ENCODE data around the gene NFS1.

NFS1 gene

DNA sequence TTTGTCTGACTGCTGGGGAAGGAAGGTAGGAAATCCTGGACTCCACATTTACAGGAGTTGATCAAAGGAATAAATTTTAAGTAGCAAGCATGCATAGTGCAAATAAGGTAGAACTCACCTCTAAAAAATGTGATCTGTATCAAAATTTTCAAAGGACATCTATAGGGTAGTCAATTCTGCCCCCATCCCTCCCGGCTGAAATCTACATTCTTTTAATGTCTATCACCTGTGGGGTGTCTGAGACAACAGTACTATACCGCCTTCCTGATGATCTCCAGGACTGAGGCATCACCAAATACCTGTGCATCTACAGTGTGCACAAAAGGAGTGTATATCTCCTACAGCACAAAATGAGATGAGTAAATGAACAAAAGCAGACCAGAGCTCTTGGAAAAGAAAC lies 54.3 kb downstream of the NFS1 start:
- Histone ChIP-seq H3K9ac (no peak overlapping the region), H3K36me3 (ENCODE audit: control insufficient read depth, insufficient read depth, low read length) (no peaks in the 10 kb centered on the region), H3K4me3 (ENCODE audit: low read depth, low read length) (no peak overlapping the region), H2AFZ (no peak overlapping the region), H3K9me3 (ENCODE audit: control insufficient read depth, low read length) (no peaks in the 10 kb centered on the region), H3K4me1 (no peaks in the 10 kb centered on the region), H3K27ac (no peak overlapping the region), H3K79me2 (peaks cover 40% of the 10 kb centered on the region), H3K4me2 (ENCODE audit: low read length) (no peak overlapping the region), H3K27me3 (ENCODE audit: control insufficient read depth, insufficient read depth, low read length) (no peaks in the 10 kb centered on the region)
- TF ChIP-seq, protein P1, sequence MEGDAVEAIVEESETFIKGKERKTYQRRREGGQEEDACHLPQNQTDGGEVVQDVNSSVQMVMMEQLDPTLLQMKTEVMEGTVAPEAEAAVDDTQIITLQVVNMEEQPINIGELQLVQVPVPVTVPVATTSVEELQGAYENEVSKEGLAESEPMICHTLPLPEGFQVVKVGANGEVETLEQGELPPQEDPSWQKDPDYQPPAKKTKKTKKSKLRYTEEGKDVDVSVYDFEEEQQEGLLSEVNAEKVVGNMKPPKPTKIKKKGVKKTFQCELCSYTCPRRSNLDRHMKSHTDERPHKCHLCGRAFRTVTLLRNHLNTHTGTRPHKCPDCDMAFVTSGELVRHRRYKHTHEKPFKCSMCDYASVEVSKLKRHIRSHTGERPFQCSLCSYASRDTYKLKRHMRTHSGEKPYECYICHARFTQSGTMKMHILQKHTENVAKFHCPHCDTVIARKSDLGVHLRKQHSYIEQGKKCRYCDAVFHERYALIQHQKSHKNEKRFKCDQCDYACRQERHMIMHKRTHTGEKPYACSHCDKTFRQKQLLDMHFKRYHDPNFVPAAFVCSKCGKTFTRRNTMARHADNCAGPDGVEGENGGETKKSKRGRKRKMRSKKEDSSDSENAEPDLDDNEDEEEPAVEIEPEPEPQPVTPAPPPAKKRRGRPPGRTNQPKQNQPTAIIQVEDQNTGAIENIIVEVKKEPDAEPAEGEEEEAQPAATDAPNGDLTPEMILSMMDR (IDR thresholded peaks at IDR 0.05), result no peak

DNA sequence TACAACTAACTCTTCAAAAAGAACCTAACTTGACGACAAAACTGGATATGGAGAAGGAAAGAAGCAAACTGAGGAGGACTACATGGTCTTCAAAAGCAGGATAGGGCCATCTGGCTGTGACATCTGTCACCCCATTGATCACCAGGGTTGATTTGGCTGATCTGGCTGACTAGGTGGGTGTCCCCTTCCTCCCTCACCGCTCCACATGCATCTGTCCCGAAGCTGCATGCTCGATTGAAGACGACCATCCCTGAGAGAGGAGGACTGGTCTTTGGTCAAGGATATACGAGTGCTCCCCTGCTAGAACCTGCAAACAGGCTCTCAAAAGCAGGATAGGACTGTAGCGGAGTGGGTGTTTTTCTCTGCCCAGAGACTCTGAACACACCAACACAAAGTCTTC lies 56.1 kb downstream of the NFS1 start:
- Histone ChIP-seq H3K9ac (no peak overlapping the region), H3K36me3 (ENCODE audit: control insufficient read depth, insufficient read depth, low read length) (no peaks in the 10 kb centered on the region), H3K27ac (no peak overlapping the region), H3K27me3 (ENCODE audit: control insufficient read depth, insufficient read depth, low read length) (no peaks in the 10 kb centered on the region), H2AFZ (no peak overlapping the region), H3K79me2 (peaks cover 52% of the 10 kb centered on the region), H3K4me1 (no peaks in the 10 kb centered on the region), H3K4me3 (ENCODE audit: low read depth, low read length) (no peak overlapping the region), H3K9me3 (ENCODE audit: control insufficient read depth, low read length) (no peaks in the 10 kb centered on the region), H3K4me2 (ENCODE audit: low read length) (no peak overlapping the region)
- TF ChIP-seq, protein P1 (IDR thresholded peaks at IDR 0.05), result no peak

DNA sequence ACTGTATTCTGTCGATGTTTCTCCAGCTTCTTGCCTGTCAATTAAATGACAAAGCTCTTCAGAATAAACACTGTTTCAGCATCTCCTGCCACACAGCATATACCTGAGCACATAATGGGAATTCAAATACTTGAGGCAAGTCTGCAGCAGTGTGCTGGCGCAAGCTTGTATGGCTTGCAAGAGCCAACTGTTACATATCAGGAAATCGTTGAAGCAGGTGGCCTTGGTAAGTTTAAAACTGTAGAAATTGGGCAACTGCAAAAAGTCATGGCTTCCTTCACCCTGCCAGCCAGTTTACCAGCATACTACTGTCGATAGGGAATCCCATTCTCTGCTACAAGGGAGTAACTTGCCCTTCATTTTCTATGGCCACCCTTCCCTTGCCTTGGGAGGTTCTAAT lies 57.4 kb downstream of the NFS1 start:
- Histone ChIP-seq H3K4me3 (ENCODE audit: low read depth, low read length) (no peak overlapping the region), H3K27me3 (ENCODE audit: control insufficient read depth, insufficient read depth, low read length) (no peaks in the 10 kb centered on the region), H3K36me3 (ENCODE audit: control insufficient read depth, insufficient read depth, low read length) (no peaks in the 10 kb centered on the region), H2AFZ (no peak overlapping the region), H3K9me3 (ENCODE audit: control insufficient read depth, low read length) (no peaks in the 10 kb centered on the region), H3K27ac (no peak overlapping the region), H3K9ac (no peak overlapping the region), H3K4me1 (no peaks in the 10 kb centered on the region), H3K4me2 (ENCODE audit: low read length) (no peak overlapping the region), H3K79me2 (peaks cover 59% of the 10 kb centered on the region)
- TF ChIP-seq, protein P1 (IDR thresholded peaks at IDR 0.05), result no peak

DNA sequence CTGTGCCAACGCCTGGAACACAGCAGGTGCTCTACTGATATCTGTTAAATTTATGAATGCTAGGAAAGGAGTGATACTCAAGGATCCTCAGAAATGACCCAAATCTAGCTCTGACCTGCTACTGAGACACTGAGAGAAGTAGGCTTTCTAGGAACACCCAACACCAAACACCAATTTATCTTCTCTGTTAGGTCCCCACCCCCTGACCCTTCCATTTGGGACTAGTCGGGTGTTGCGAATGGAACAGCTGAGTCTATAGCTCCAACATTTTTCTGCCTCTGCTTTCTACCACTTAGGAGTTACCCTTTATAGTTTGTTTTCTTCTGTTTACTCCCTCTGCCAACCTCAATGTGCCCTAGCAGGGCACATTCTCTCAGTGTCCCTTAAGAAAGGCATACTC lies 58.4 kb downstream of the NFS1 start:
- TF ChIP-seq, protein P1 (IDR thresholded peaks at IDR 0.05), result no peak
- Histone ChIP-seq H3K4me2 (ENCODE audit: low read length) (no peak overlapping the region), H3K27ac (no peak overlapping the region), H3K9me3 (ENCODE audit: control insufficient read depth, low read length) (no peaks in the 10 kb centered on the region), H3K4me3 (ENCODE audit: low read depth, low read length) (no peak overlapping the region), H2AFZ (no peak overlapping the region), H3K79me2 (peaks cover 57% of the 10 kb centered on the region), H3K9ac (no peak overlapping the region), H3K36me3 (ENCODE audit: control insufficient read depth, insufficient read depth, low read length) (no peaks in the 10 kb centered on the region), H3K4me1 (no peaks in the 10 kb centered on the region), H3K27me3 (ENCODE audit: control insufficient read depth, insufficient read depth, low read length) (no peaks in the 10 kb centered on the region)

DNA sequence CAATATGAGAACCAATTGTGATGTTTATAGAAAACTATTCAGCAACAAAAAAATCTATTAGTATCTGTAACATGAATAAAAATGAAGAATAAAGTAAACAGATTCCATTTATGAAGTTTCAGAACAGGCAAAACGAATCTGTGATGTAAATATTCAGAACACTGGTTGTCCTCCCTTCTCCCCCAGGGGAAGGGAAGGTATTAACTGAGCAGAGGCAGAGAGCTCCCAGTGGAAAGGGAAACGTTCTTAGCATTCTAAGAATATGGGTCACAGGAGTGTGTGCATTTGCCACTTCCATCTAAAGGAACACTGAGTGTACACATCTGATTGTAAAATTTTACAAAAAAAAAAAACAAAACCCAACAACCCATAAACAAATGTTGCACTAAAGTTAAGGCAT lies 60.4 kb downstream of the NFS1 start:
- no peaks in the 10 kb centered on the region for H3K4me1 ChIP-seq
- H3K9me3 ChIP-seq (ENCODE audit: control insufficient read depth, low read length), result no peaks in the 10 kb centered on the region
- H3K79me2 ChIP-seq, result peaks cover 52% of the 10 kb centered on the region
- H3K27ac ChIP-seq, result no peak overlapping the region
- H3K4me3 ChIP-seq (ENCODE audit: low read depth, low read length), result no peak overlapping the region
- no peak overlapping the region for H3K9ac ChIP-seq
- no peak overlapping the region for H3K4me2 ChIP-seq (ENCODE audit: low read length)
- TF ChIP-seq, protein P1 (IDR thresholded peaks at IDR 0.05), result no peak
- H3K27me3 ChIP-seq (ENCODE audit: control insufficient read depth, insufficient read depth, low read length), result no peaks in the 10 kb centered on the region
- H3K36me3 ChIP-seq (ENCODE audit: control insufficient read depth, insufficient read depth, low read length), result no peaks in the 10 kb centered on the region
- H2AFZ ChIP-seq, result no peak overlapping the region

Measured in parathyroid adenoma (tissue), 2 donors.